Fibroblast of villous mesenchyme (primary cell): ENCODE measurements around the gene ZNF618. TPM values are rescaled to one million over a fixed set of nuclear protein-coding genes. Genes with fewer than 3 reads are reported as not detected.

Experiments used
- DNase-seq: peaks from one replicate; pipeline ENCODE4 v3.0.0-alpha.2; 2010; ENCODE audit warnings: low read depth
- H3K4me3 ChIP-seq: 2 replicates; pipeline ENCODE4 v1.5.1; 2011; ENCODE audit warnings: low read depth, mild to moderate bottlenecking, low read length
- total RNA-seq: library from RNA; depleted of rRNA; stranded (reverse); fragments of >200 nt; gene quantifications from 2 replicates; pipeline ENCODE4 v1.2.3, GENCODE V29; 2012
- TF ChIP-seq, protein P1 (sequence below): IDR thresholded peaks from 2 replicates; pipeline ENCODE4 v1.5.1; 2012; ENCODE audit warnings: low read depth, mild to moderate bottlenecking, low read length; ENCODE audit not compliant: insufficient read depth

Gene ZNF618
- total RNA-seq, 1 donor, result 12.5 TPM

DNA sequence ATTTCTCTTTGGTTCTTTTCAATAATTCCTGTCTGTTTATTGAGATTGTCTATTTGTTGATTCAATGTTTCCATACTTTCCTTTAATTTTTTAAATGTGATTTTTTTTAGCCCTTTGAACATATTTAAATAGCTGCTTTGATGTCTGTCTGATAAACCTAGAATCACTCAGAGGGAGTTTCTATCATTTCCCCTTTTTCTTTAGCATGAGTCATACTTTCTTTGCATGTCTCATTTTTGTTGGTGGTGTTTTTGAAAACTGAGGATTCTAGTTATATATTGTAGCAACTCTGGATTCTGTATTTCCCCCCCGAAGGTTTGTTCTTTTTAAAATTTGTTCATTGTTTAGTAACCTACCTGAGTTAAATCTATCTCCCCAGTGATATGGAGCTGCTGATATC lies 24.2 kb upstream of the ZNF618 start:
- DNase-seq, result no peak
- TF ChIP-seq, protein P1, sequence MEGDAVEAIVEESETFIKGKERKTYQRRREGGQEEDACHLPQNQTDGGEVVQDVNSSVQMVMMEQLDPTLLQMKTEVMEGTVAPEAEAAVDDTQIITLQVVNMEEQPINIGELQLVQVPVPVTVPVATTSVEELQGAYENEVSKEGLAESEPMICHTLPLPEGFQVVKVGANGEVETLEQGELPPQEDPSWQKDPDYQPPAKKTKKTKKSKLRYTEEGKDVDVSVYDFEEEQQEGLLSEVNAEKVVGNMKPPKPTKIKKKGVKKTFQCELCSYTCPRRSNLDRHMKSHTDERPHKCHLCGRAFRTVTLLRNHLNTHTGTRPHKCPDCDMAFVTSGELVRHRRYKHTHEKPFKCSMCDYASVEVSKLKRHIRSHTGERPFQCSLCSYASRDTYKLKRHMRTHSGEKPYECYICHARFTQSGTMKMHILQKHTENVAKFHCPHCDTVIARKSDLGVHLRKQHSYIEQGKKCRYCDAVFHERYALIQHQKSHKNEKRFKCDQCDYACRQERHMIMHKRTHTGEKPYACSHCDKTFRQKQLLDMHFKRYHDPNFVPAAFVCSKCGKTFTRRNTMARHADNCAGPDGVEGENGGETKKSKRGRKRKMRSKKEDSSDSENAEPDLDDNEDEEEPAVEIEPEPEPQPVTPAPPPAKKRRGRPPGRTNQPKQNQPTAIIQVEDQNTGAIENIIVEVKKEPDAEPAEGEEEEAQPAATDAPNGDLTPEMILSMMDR, result no peak
- no peak overlapping the region for H3K4me3 ChIP-seq

DNA sequence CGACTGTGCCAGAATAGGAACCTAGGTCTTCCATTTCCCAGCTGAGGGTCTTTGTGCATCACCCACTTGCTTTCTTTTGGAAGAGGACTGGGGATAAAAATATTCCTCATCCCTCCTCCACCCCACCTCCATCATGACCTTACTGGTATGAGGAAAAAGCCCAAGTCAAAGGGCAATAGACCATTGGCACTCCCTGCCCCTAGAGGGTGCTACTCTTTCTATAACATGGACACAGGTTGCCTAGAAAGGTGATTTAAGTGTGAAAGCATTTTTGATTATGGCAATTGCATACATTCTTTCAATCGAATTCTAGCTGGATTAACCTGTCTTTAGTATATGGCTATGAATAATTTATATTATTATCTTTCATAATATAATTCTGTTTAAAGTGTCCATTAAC lies 22.8 kb upstream of the ZNF618 start:
- DNase-seq, result peak; percentile 20
- TF ChIP-seq, protein P1, result peak; percentile 70
- H3K4me3 ChIP-seq, result no peak overlapping the region

DNA sequence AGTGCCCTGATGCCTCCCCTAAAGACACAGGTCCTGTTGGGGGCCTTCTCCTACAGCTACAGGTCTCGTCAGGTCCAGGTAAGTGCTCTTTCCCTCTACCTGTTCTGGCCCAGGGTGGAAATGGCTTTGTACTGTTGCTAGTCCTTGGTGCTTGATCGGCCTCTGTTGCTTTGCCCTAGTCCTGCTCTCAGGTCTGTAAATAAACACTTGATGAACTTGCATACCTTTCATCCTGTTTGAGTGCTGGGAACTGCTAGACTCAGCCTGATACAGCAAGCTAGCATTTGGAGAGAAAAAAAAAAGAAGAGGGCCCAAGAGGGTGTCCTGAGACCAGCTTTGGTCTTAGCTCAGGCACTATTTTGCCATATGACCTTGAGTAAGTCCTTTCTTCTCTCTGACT lies 21.8 kb upstream of the ZNF618 start:
- TF ChIP-seq, protein P1, result no peak
- DNase-seq, result no peak
- H3K4me3 ChIP-seq, result no peak overlapping the region

DNA sequence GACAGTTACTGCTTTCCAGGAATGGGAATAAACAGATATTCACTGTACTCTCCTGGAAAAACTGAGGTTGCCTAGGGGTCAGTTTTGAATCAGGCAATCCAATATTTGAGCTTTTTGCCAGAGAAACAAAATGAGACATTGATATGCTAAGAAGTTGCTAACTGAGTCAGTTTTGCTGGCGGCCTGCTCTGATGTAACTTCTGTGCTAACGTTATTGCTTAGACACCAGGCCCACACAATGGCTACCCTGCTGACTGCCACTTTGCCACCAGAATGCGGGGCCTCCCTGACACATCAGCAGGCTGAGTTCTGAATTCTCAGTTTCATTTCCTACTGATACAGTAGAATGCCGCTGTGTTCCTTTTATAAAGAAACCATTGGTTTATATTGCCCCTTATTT lies 18.2 kb upstream of the ZNF618 start:
- no peak for DNase-seq
- TF ChIP-seq, protein P1, result no peak
- H3K4me3 ChIP-seq, result no peak overlapping the region

DNA sequence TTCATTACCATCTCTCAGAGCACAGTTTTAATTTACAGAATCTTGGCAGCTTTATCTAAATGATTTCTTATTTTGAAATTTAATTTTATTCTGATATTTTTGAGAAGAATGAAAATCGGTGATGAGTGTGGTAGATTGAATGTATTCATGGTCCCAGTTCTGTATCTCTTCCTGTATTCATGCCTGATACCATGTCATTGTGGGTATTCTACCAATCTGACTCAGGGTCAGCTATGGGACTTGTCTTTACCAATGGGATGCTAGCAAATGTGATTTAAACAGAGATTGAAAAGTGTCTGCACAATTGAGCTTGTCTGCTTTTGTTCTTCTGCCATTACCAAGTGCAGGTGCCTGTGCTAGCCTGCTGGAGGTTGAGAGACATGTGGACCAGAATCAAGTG lies 17.8 kb upstream of the ZNF618 start:
- no peak overlapping the region for H3K4me3 ChIP-seq
- TF ChIP-seq, protein P1, result no peak
- DNase-seq, result no peak

DNA sequence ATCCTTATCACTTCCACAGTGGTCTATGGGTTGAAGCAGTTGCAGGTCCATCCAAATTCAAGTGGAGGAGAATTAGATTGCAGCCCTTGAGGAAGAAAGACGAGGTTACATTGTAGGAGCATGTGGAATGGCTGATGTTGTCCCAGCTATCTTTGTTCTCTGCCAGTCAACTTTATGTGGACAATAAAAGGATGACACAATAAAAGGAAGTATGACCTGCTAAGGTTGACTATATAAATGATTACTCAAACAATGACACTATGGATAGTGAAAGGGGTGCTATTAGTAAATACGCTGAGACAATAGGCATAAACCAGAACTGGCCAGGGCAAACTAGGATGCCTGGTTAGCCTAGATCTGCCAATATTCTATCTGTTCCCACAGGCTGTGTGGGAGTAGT lies 12.8 kb upstream of the ZNF618 start:
- TF ChIP-seq, protein P1, result no peak
- DNase-seq, result no peak
- H3K4me3 ChIP-seq, result no peak overlapping the region

DNA sequence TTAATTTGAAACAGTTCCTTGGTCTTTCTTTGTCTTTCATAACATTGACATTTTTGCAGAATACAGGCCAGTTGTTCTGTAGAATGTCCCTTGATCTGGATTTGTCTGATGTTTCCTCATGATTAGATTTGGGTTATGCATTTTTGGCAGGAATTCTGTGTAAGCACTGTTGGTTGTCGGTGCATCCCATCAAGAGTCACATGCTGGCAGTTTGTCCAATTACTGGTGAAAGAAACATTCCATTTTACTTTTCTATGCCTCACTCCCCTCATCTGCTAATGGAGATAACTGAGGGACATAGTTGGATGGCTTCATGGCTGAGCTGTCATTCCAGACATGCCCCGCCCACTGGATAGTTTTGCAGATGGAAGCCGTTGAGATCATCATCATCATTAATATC lies 7.6 kb upstream of the ZNF618 start:
- no peak overlapping the region for H3K4me3 ChIP-seq
- TF ChIP-seq, protein P1, result no peak
- DNase-seq, result no peak
